ENCODE data around the gene ATE1.

Gene ATE1

DNA sequence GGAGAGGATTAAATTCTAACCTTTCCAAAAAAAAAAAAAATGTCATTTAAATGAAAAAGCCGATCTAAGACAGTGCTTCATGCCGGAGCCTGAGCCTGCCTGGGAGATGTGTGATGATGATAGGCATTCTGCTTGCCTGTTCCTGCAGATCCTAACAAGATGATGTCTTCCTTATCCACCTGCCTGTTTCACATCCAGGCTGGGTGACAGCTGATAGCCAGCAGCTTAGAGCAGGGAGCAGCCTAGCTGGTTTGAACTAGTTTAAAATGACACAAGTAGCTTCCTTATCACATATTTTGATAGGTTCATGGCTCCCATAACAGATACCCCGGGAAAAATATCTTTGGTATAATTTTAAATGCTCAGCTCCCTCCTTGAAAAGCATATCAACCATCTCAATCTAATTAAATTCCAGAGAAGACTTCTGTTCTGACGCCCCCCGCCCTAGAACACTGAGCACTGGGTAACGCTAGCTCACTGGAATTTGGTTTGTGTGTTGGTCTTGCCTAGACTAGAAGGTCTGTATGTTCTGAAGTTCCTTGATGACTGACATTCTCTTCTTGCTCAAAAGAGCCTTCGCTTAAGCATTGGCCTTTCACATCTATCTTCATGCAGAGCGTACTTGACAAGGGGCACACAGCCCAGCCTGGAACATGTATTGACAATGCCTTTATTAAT, 232.7 kb downstream of the ATE1 start:
- DNase-seq (ENCODE audit: low read depth), result no peak
- TF ChIP-seq, protein P1, sequence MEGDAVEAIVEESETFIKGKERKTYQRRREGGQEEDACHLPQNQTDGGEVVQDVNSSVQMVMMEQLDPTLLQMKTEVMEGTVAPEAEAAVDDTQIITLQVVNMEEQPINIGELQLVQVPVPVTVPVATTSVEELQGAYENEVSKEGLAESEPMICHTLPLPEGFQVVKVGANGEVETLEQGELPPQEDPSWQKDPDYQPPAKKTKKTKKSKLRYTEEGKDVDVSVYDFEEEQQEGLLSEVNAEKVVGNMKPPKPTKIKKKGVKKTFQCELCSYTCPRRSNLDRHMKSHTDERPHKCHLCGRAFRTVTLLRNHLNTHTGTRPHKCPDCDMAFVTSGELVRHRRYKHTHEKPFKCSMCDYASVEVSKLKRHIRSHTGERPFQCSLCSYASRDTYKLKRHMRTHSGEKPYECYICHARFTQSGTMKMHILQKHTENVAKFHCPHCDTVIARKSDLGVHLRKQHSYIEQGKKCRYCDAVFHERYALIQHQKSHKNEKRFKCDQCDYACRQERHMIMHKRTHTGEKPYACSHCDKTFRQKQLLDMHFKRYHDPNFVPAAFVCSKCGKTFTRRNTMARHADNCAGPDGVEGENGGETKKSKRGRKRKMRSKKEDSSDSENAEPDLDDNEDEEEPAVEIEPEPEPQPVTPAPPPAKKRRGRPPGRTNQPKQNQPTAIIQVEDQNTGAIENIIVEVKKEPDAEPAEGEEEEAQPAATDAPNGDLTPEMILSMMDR (IDR thresholded peaks at IDR 0.05; ENCODE audit: control insufficient read depth, insufficient read depth, low read depth, low read length, missing control alignments), result no peak
- H3K4me3 ChIP-seq (ENCODE audit: control insufficient read depth, low read depth, low read length), result no peak overlapping the region

DNA sequence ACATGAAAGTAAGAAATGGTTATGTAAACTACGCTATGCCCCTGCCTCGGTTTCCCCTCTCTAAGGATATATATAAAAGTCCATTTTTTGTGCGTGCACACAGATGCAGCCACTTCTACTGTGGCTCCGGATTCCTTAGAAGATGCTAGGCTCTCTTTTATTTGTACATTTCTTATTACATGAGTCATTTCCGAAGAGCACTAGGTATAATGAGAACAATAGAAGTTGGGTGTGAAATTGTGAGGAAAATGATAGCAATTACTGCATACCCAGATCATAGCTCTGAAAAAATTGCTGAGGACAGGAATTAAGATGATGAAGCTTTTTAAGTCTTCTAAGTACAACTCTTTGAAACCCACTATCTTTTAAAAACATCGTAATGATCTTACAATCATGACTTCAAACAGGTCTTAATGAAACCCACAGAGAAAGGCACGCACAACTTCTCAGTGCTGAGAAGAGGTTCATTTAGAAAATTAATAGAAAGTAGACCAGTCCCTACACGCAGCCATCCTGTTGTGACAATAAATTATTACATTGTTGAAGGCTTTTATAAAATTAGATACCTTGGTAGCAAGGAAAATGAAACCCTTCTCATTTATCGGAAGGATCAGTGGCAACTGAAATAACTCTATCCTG, 233.4 kb downstream of the ATE1 start:
- H3K4me3 ChIP-seq (ENCODE audit: control insufficient read depth, low read depth, low read length), result no peak overlapping the region
- no peak for DNase-seq (ENCODE audit: low read depth)
- TF ChIP-seq, protein P1 (IDR thresholded peaks at IDR 0.05; ENCODE audit: control insufficient read depth, insufficient read depth, low read depth, low read length, missing control alignments), result no peak

DNA sequence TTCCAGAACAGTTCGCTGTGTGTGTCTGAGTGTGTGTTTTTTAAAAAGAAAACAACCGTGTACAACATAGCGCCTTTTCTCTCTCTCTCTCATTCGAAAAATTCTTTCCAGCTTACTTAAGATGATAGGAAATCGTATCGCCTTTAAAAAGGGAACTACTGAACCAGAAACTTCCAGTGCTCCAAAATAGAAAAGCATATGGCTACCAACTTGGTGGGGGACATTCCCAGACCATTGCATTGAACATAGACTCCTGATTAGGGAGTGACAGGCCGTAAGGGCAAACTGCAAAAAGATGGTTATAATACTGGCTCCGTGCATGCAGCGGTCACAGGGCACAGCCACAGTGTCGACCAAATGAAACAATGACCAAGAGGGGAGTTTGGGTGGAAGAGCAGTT, 235.2 kb downstream of the ATE1 start:
- TF ChIP-seq, protein P1 (IDR thresholded peaks at IDR 0.05; ENCODE audit: control insufficient read depth, insufficient read depth, low read depth, low read length, missing control alignments), result no peak
- H3K4me3 ChIP-seq (ENCODE audit: control insufficient read depth, low read depth, low read length), result no peak overlapping the region
- no peak for DNase-seq (ENCODE audit: low read depth)

DNA sequence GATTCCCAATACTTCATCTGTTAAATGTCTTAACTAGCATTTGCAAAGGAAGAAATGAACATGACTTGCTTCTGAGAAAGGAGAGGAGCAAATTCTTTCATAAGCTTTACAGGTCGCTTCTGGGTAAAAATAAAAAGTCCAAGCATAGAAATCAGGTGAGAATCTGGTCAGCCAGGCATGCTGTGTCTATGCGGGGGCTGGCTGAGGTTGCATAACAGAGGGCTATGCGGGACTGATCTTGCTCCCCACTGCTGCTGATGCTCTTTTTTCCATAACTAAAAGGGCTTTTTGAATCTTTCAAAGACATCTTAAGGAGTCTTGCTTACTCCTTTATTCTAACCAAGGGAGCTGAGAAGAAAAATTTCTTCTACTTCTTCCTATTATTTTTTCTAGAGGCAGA, 236.9 kb downstream of the ATE1 start:
- TF ChIP-seq, protein P1 (IDR thresholded peaks at IDR 0.05; ENCODE audit: control insufficient read depth, insufficient read depth, low read depth, low read length, missing control alignments), result no peak
- no peak overlapping the region for H3K4me3 ChIP-seq (ENCODE audit: control insufficient read depth, low read depth, low read length)
- no peak for DNase-seq (ENCODE audit: low read depth)

Measured in AG09309 (cell line).